ENCODE results near the gene ISG15.
A peak's percentile ranks its signal among the peaks of the same experiment; 100 is the strongest.
"Not testable (repeated sequence)": the region's sequence is repeated elsewhere in the genome, so short reads cannot be mapped to it uniquely, and the experiment has no call there.

Gene ISG15

GRCh38 chr1:1026599-1027413 is 13.5 kb downstream of the ISG15 start:
- DNase-seq (ENCODE audit: low read depth in 2 of 2) = no peak

- no peak for DNase-seq (ENCODE audit: low read depth in 2 of 2)
Measured at GRCh38 chr1:1027791-1028190, 14.5 kb downstream of the ISG15 start.

- not testable (repeated sequence) for DNase-seq (ENCODE audit: low read depth in 2 of 2)
Measured at GRCh38 chr1:1030867-1031658, 17.8 kb downstream of the ISG15 start.

- DNase-seq (ENCODE audit: low read depth in 2 of 2) = no peak
Measured at GRCh38 chr1:1031659-1032235, 18.4 kb downstream of the ISG15 start.

- DNase-seq (ENCODE audit: low read depth in 2 of 2) = no peak
Measured at GRCh38 chr1:1032424-1032823, 19.1 kb downstream of the ISG15 start.

- DNase-seq (ENCODE audit: low read depth in 2 of 2) = peak; percentile 87 to 93
Measured at GRCh38 chr1:1033009-1033587, 19.8 kb downstream of the ISG15 start.

- DNase-seq (ENCODE audit: low read depth in 2 of 2) = no peak
Measured at GRCh38 chr1:1033731-1034438, 20.6 kb downstream of the ISG15 start.

- DNase-seq (ENCODE audit: low read depth in 2 of 2) = no peak
Measured at GRCh38 chr1:1034439-1034781, 21.1 kb downstream of the ISG15 start.

GRCh38 chr1:1035291-1035943 is 22.1 kb downstream of the ISG15 start:
- DNase-seq (ENCODE audit: low read depth in 2 of 2) = no peak

- DNase-seq (ENCODE audit: low read depth in 2 of 2) = no peak
Measured at GRCh38 chr1:1037366-1038327, 24.4 kb downstream of the ISG15 start.

- DNase-seq (ENCODE audit: low read depth in 2 of 2) = no peak
Measured at GRCh38 chr1:1038694-1039093, 25.4 kb downstream of the ISG15 start.

- no peak for DNase-seq (ENCODE audit: low read depth in 2 of 2)
Measured at GRCh38 chr1:1039145-1039910, 26.0 kb downstream of the ISG15 start.

GRCh38 chr1:1040004-1040991 is 27.0 kb downstream of the ISG15 start:
- peak; percentile 33 to 74 for DNase-seq (ENCODE audit: low read depth in 2 of 2)

- no peak for DNase-seq (ENCODE audit: low read depth in 2 of 2)
Measured at GRCh38 chr1:1041092-1041523, 27.8 kb downstream of the ISG15 start.

GRCh38 chr1:1041873-1042272 is 28.6 kb downstream of the ISG15 start:
- no peak for DNase-seq (ENCODE audit: low read depth in 2 of 2)

GRCh38 chr1:1042835-1043234 is 29.5 kb downstream of the ISG15 start:
- DNase-seq (ENCODE audit: low read depth in 2 of 2) = no peak

GRCh38 chr1:1043411-1043810 is 30.1 kb downstream of the ISG15 start:
- DNase-seq (ENCODE audit: low read depth in 2 of 2) = no peak

- no peak for DNase-seq (ENCODE audit: low read depth in 2 of 2)
Measured at GRCh38 chr1:1043921-1044320, 30.6 kb downstream of the ISG15 start.

Measured in stimulated activated CD8-positive, alpha-beta memory T cell treated with anti-CD3 and anti-CD28 coated beads, Interleukin-7, amount 100 ng/mL, for 4 hours (primary cell).